IMR-90 (cell line): Measurements from ENCODE around the gene PRDM13. TPM values are rescaled to one million over a fixed set of nuclear protein-coding genes. Genes with fewer than 3 reads are reported as not detected.

Experiments
- ATAC-seq: fragments of 200-7000 bp; cut with Tn5 transposase; 2 replicates; pipeline ENCODE4 v1.9.1; 2020; ENCODE audit warnings: low read depth, mild to moderate bottlenecking, moderate library complexity
- BruUV-seq: library from RNA; stranded (reverse); fragments of 400-500 nt; replicated peaks from 2 replicates; lab custom pipeline; 2021; lab: Mats Ljungman, UMichigan
- CTCF ChIA-PET: fragments of 300-600 bp; formaldehyde crosslinking; extraction: SDS; loops from one replicate; lab custom pipeline; 2021; ENCODE audit warnings: antibody characterized with exemption; lab: Yijun Ruan, JAX
- POLR2A ChIA-PET: fragments of 300-600 bp; sonication (Branson Sonifier 250); formaldehyde crosslinking; loops from one replicate; lab custom pipeline; 2022; ENCODE audit warnings: antibody characterized with exemption; ENCODE audit not compliant: unreplicated experiment; lab: Charles Lee
- DNase-seq: peaks from one replicate; pipeline ENCODE4 v3.0.0; 2013
- H2AFZ ChIP-seq: replicated peaks from 2 replicates; pipeline ENCODE3; 2013; ENCODE audit warnings: low read length, mild to moderate bottlenecking; ENCODE audit not compliant: poor library complexity
- H2AK5ac ChIP-seq: 2 replicates; pipeline ENCODE4 v1.6.1; 2013; ENCODE audit warnings: low read depth, low read length, inconsistent platforms
- H2AK9ac ChIP-seq: replicated peaks from 2 replicates; pipeline ENCODE3; 2013; ENCODE audit warnings: mild to moderate bottlenecking, low read depth, low read length, moderate library complexity; ENCODE audit not compliant: poor library complexity
- H2BK120ac ChIP-seq: 2 replicates; pipeline ENCODE4 v1.6.1; 2013; ENCODE audit warnings: low read depth, low read length, inconsistent platforms
- H2BK15ac ChIP-seq: 3 replicates; pipeline ENCODE4 v1.6.1; 2013; ENCODE audit warnings: low read depth, low read length, inconsistent platforms
- H2BK20ac ChIP-seq: 2 replicates; pipeline ENCODE4 v1.6.1; 2013; ENCODE audit warnings: low read depth, mild to moderate bottlenecking, inconsistent platforms, low read length, moderate library complexity
- H2BK5ac ChIP-seq: 2 replicates; pipeline ENCODE4 v1.6.1; 2013; ENCODE audit warnings: mild to moderate bottlenecking, low read depth, low read length, inconsistent platforms; ENCODE audit not compliant: poor library complexity, severe bottlenecking
- H3K14ac ChIP-seq: replicated peaks from 2 replicates; pipeline ENCODE4 v1.6.1; 2013; ENCODE audit warnings: low read depth, low read length, inconsistent platforms
- H3K18ac ChIP-seq: 2 replicates; pipeline ENCODE4 v1.6.1; 2013; ENCODE audit warnings: low read depth, low read length, control low read depth
- H3K23ac ChIP-seq: 2 replicates; pipeline ENCODE4 v1.6.1; 2013; ENCODE audit warnings: low read depth, low read length, inconsistent platforms
- H3K27ac ChIP-seq: 2 replicates; pipeline ENCODE4 v1.5.1; 2013; ENCODE audit warnings: mild to moderate bottlenecking, control low read depth, low read length; ENCODE audit not compliant: insufficient read depth
- H3K27me3 ChIP-seq: 2 replicates; pipeline ENCODE4 v1.6.1; 2013; ENCODE audit warnings: low read length; ENCODE audit not compliant: control insufficient read depth, insufficient read depth
- H3K36me3 ChIP-seq: 2 replicates; pipeline ENCODE4 v1.6.1; 2013; ENCODE audit warnings: low read length, mixed read lengths; ENCODE audit not compliant: control insufficient read depth, insufficient read depth
- H3K4ac ChIP-seq: 2 replicates; pipeline ENCODE4 v1.6.1; 2013; ENCODE audit warnings: low read depth, low read length, inconsistent platforms
- H3K4me1 ChIP-seq: 2 replicates; pipeline ENCODE4 v1.6.1; 2013; ENCODE audit warnings: low read length, mixed read lengths; ENCODE audit not compliant: control insufficient read depth, insufficient read depth
- H3K4me2 ChIP-seq: 2 replicates; pipeline ENCODE4 v1.6.1; 2013; ENCODE audit warnings: low read depth, mild to moderate bottlenecking, control low read depth, low read length, moderate library complexity
- H3K4me3 ChIP-seq: 2 replicates; pipeline ENCODE4 v1.5.1; 2013; ENCODE audit warnings: low read depth, mild to moderate bottlenecking, control low read depth, low read length, moderate library complexity; ENCODE audit not compliant: insufficient read depth
- H3K56ac ChIP-seq: 2 replicates; pipeline ENCODE4 v1.6.1; 2013; ENCODE audit warnings: low read length, inconsistent platforms; ENCODE audit not compliant: insufficient read depth; ENCODE audit errors: extremely low read depth
- H3K79me1 ChIP-seq, 2 experiments: 2 replicates each; pipeline ENCODE4 v1.6.1; 2013; ENCODE audit warnings: low read length in 2 of 2, inconsistent platforms in 1 of 2, low read depth in 1 of 2
- H3K9ac ChIP-seq: 2 replicates; pipeline ENCODE4 v1.6.1; 2013; ENCODE audit warnings: low read depth, low read length, control low read depth
- H3K9me1 ChIP-seq: 2 replicates; pipeline ENCODE4 v1.6.1; 2013; ENCODE audit warnings: low read length, inconsistent platforms; ENCODE audit not compliant: insufficient read depth
- H3K9me3 ChIP-seq: 2 replicates; pipeline ENCODE4 v1.6.1; 2013; ENCODE audit warnings: low read length; ENCODE audit not compliant: control insufficient read depth, insufficient read depth
- H4K20me1 ChIP-seq: 2 replicates; pipeline ENCODE4 v1.6.1; 2013; ENCODE audit warnings: low read length, inconsistent platforms; ENCODE audit not compliant: insufficient read depth
- H4K5ac ChIP-seq: 2 replicates; pipeline ENCODE4 v1.6.1; 2013; ENCODE audit warnings: mild to moderate bottlenecking, low read depth, low read length, control low read depth
- H4K8ac ChIP-seq, 2 experiments: 2 replicates each; pipeline ENCODE4 v1.6.1; 2013; ENCODE audit warnings: low read depth in 2 of 2, low read length in 2 of 2, control low read depth in 1 of 2, inconsistent platforms in 1 of 2
- H4K91ac ChIP-seq: 2 replicates; pipeline ENCODE4 v1.6.1; 2013; ENCODE audit warnings: low read depth, low read length, inconsistent platforms; ENCODE audit not compliant: insufficient read depth
- CEBPB ChIP-seq: IDR thresholded peaks from 2 replicates; pipeline ENCODE4 v1.6.1; 2012; ENCODE audit warnings: low read depth, low read length, improper control_type of control experiment
- CHD1 ChIP-seq: IDR thresholded peaks from 2 replicates; pipeline ENCODE4 v1.6.1; 2012; ENCODE audit warnings: low read depth, low read length, improper control_type of control experiment
- CTCF ChIP-seq: conservative IDR thresholded peaks from 2 replicates; pipeline ENCODE4 v1.5.1; 2012; ENCODE audit warnings: mild to moderate bottlenecking, low read depth, low read length, improper control_type of control experiment
- ELK1 ChIP-seq: fragments of 150-350 bp; IDR thresholded peaks from 2 replicates; pipeline ENCODE4 v1.6.1; 2016; ENCODE audit warnings: low read depth, mild to moderate bottlenecking, low read length, moderate library complexity, borderline replicate concordance
- FOS ChIP-seq: fragments of 150-350 bp; IDR thresholded peaks from 2 replicates; pipeline ENCODE4 v1.6.1; 2016; ENCODE audit warnings: low read depth, low read length
- MAFK ChIP-seq: IDR thresholded peaks from 2 replicates; pipeline ENCODE4 v1.6.1; 2012; ENCODE audit warnings: low read depth, low read length, improper control_type of control experiment
- MAZ ChIP-seq: IDR thresholded peaks from 2 replicates; pipeline ENCODE4 v1.6.1; 2012; ENCODE audit warnings: low read depth, mild to moderate bottlenecking, low read length, improper control_type of control experiment, moderate library complexity, borderline replicate concordance
- MXI1 ChIP-seq: IDR thresholded peaks from 2 replicates; pipeline ENCODE4 v1.6.1; 2012; ENCODE audit warnings: low read depth, mild to moderate bottlenecking, low read length, moderate library complexity, borderline replicate concordance
- RCOR1 ChIP-seq: IDR thresholded peaks from 2 replicates; pipeline ENCODE4 v1.6.1; 2012; ENCODE audit warnings: mild to moderate bottlenecking, low read length, improper control_type of control experiment; ENCODE audit not compliant: insufficient replicate concordance
- RFX5 ChIP-seq: IDR thresholded peaks from 2 replicates; pipeline ENCODE4 v1.8.0; 2012; ENCODE audit warnings: low read depth, mild to moderate bottlenecking, low read length, moderate library complexity
- USF2 ChIP-seq: fragments of 150-350 bp; IDR thresholded peaks from 2 replicates; pipeline ENCODE4 v1.6.1; 2017; ENCODE audit warnings: mild to moderate bottlenecking, antibody characterized with exemption, low read length, low read depth
- WGBS, 2 experiments: methylation state at CpG; one replicate each; pipeline versions ENCODE4 v1.1.5 to v1.1.7; 2013; ENCODE audit warnings: missing lambda C conversion rate in 2 of 2; ENCODE audit not compliant: insufficient read length in 1 of 2; ENCODE audit errors: extremely low coverage in 2 of 2; 5-methylcytosine and 5-hydroxymethylcytosine counted together
- dilution Hi-C: fragments of 300-500 bp; cut with HindIII; formaldehyde crosslinking; loops from one replicate; pipeline ENCODE4 v1.14.3; 2018; ENCODE audit warnings: low sequenced_read_pairs; ENCODE audit not compliant: unreplicated experiment
- in situ Hi-C: fragments of 300-500 bp; cut with MboI; formaldehyde crosslinking; loops from 3 replicates; pipeline ENCODE4 v1.14.3; 2019; ENCODE audit warnings: low sequenced_read_pairs, inconsistent platforms, mixed read lengths
- intact Hi-C: fragments of 100-400 bp; cut with micrococcal nuclease; formaldehyde crosslinking; loops from 2 replicates; pipeline ENCODE4 v1.10.0; 2022
- polyA plus RNA-seq, 3 experiments: library from polyadenylated mRNA; depleted of rRNA; stranded (reverse); fragments of >200 nt; gene quantifications; 2 replicates each; pipeline ENCODE4 v1.2.3, GENCODE V29; 2012; ENCODE audit warnings: low replicate concordance in 1 of 3
- total RNA-seq: library from RNA; depleted of rRNA; stranded (reverse); fragments of >200 nt; gene quantifications from 2 replicates; pipeline ENCODE4 v1.2.3, GENCODE V29; 2012

Gene PRDM13
- total and polyA plus RNA-seq, 2 of the 4 experiments (the other 2 are of a cell fraction), result not detected

- Histone ChIP-seq H3K27ac (no peak overlapping the region), H3K9me3 (peaks cover 4% of the 10 kb centered on the region), H3K56ac (no peak overlapping the region), H2BK120ac (no peak overlapping the region), H2BK15ac (no peak overlapping the region), H3K36me3 (no peaks in the 10 kb centered on the region), H2BK20ac (no peak overlapping the region), H4K20me1 (no peaks in the 10 kb centered on the region), H2AFZ (no peak overlapping the region), H3K79me1 (no peaks in the 10 kb centered on the region), H2AK5ac (no peak overlapping the region), H3K23ac (no peak overlapping the region), H3K14ac (no peak overlapping the region), H3K4me1 (no peaks in the 10 kb centered on the region), H4K91ac (no peak overlapping the region), H3K18ac (no peak overlapping the region), H2BK5ac (no peak overlapping the region), H4K8ac (no peak overlapping the region), H3K9ac (no peak overlapping the region), H3K27me3 (peaks cover 74% of the 10 kb centered on the region), H3K4me3 (no peak overlapping the region), H2AK9ac (no peak overlapping the region), H3K9me1 (no peaks in the 10 kb centered on the region; the same call in 1 of the 2 replicates), H4K5ac (no peak overlapping the region), H3K4ac (no peak overlapping the region), H3K4me2 (no peak overlapping the region)
- intact Hi-C loops (no loop called here), in situ Hi-C loops (loop anchor here (25.0 kb wide), 1 partner anchor 870 kb away; the partner anchor contains the start of gene SIM1), dilution Hi-C loops (no loop called here)
- no peak for DNase-seq
- WGBS, 2 experiments, result no CpG with 5 or more reads among the region's 6 CpGs
- CTCF ChIA-PET, result no interaction called here
- no peak for ATAC-seq
- BruUV-seq, result no TSS peak
- no peak for TF ChIP-seq RCOR1
- no peak for TF ChIP-seq USF2
- no peak for TF ChIP-seq MXI1
- TF ChIP-seq MAZ, result no peak
- no peak for TF ChIP-seq RFX5
- TF ChIP-seq CEBPB, result no peak
- TF ChIP-seq CHD1, result no peak
- no peak for TF ChIP-seq MAFK
- TF ChIP-seq CTCF, result no peak
- TF ChIP-seq FOS, result no peak
- TF ChIP-seq ELK1, result no peak
- POLR2A ChIA-PET, result no interaction called here
Measured at GRCh38 chr6:99591673-99592364, 14.8 kb upstream of the PRDM13 start.
